GM12874 (cell line): ENCODE measurements around the gene PKIB.

Source experiments
- CTCF ChIP-seq: IDR thresholded peaks from 2 replicates; pipeline ENCODE4 v1.5.1; 2011; ENCODE audit warnings: low read depth, mild to moderate bottlenecking, control low read depth, low read length, moderate library complexity; ENCODE audit not compliant: insufficient read depth

PKIB gene

GRCh38 chr6:122641819-122642218, 31.6 kb downstream of the PKIB start:
- no peak for TF ChIP-seq CTCF

DNA sequence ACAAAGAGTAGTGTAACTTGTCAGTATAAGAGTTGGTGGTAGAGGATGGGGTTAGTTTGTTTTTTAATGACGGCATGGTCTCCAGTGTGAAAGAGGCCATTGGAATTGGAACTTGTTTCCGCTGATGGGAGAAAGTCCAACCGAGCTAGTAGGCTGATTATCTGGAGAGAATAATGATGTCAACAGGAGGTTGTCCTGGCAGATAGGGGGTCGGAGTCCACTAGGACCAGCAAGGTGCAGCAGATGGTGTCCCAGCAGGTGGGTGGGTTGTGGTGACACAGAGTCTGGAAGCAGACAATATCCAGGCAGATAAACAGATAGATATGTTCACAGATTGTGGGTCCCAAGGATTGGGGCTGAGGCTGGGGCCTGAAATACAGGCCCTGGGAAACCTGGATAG, 35.1 kb downstream of the PKIB start:
- TF ChIP-seq CTCF, result no peak

- no peak for TF ChIP-seq CTCF
Observed at GRCh38 chr6:122647765-122648164, 37.6 kb downstream of the PKIB start.

DNA sequence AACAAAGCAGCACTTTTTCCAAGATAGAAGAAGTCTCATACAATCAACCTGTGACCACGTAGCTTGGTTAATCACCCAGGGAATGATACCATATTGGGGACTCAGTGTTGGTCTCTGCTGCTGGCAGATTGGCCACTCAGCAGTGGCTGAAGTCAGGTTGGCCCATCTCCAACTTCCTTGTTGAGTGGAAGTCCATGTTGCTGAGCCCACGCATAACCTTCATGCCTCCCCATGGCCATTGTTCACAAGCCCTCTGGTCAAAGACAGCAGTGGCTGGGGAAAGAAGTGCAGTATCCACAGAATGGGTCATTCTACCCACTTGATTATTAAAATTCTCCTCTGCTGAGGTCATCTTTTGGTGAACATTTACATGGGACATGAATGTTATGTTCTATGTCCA, 38.5 kb downstream of the PKIB start:
- no peak for TF ChIP-seq CTCF

DNA sequence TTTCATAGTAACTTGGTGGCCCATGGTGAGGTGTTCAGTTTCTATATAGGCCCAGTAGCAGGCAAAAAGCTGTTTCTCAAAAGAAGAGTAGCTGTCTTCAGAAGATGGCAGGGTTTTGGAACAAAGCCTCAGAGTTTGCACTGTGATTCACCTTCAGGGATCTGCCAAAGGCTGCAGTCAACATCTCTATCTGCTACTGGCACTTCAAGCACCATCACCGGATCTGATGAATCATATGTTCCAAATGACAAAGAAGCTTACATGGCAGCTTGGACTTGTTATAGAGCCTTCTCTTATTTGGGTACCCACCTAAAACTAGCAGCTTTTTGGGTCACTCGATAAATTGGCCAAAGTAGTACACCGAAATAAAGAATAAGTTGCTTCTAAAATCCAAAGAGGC, 39.5 kb downstream of the PKIB start:
- TF ChIP-seq CTCF, result no peak

DNA sequence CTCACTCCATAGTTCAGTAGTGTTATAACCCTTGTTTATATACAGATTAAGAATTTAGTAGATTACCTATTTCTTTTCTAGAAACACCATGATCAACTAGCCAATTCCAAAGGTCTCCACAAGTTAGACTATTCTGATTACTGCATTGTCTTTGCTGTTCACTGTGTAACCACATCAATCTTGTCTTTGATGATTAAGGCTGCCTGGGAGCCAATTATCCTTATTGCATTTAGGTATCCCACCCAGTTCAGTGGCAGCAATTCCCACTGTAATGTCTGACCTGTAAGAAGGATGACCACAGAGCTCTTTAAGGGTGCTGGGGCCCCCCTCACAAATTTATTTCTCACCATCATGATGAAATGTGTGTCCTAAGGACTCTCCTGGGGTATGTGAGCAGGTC, 40.2 kb downstream of the PKIB start:
- TF ChIP-seq CTCF, result no peak

GRCh38 chr6:122651031-122651430, 40.8 kb downstream of the PKIB start:
- TF ChIP-seq CTCF, result no peak

DNA sequence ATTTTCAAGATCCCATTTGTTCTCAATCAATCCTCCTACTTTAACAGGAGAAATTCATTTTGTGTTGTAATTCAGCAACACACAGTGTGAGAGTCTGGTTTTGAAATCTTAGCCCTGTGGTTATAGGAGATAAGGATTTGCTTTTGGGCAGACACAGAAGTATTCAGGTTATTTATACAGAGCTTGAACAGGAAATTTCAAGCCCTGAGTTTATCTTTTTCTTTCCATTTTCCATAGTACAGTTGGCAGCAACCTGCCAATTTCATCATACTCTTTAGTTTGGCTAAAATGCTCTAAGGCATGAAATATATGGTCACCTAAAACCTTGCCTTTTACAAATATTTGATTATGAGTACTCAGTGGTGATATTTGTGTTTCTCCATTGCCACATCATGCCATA, 41.4 kb downstream of the PKIB start:
- no peak for TF ChIP-seq CTCF
